ENCODE data around the gene UBL4B. TPM values are rescaled to one million over a fixed set of nuclear protein-coding genes. Genes with fewer than 3 reads are reported as not detected.

Gene UBL4B, protein sequence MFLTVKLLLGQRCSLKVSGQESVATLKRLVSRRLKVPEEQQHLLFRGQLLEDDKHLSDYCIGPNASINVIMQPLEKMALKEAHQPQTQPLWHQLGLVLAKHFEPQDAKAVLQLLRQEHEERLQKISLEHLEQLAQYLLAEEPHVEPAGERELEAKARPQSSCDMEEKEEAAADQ
- not detected in 5 replicates for total RNA-seq (2022; extraction: Qiagen RNA extraction)

DNA sequence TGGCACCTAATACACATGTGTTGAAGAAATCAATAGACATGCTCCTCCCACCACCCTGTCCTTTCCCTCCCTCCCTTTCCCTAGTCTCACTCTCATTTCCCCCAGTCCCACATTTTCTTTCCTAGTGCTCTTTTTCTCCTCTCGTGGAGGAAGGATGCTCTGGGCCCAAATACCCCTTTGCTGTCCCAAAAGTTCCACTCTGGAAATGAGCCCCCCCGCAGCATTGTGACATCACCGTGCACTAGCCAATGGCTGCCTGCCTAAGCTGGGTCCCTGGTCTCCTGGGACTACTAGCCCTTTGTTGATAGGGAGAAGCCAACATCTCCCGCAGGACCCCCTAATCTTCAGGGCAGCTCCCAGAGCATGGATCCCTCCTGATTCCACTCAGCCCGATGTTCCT, at the start of gene UBL4B:
UBL4B (plus strand) TSS at position 301 of the 400 bp plus-strand sequence; CDS start at position 393, 92 bp downstream.

DNA sequence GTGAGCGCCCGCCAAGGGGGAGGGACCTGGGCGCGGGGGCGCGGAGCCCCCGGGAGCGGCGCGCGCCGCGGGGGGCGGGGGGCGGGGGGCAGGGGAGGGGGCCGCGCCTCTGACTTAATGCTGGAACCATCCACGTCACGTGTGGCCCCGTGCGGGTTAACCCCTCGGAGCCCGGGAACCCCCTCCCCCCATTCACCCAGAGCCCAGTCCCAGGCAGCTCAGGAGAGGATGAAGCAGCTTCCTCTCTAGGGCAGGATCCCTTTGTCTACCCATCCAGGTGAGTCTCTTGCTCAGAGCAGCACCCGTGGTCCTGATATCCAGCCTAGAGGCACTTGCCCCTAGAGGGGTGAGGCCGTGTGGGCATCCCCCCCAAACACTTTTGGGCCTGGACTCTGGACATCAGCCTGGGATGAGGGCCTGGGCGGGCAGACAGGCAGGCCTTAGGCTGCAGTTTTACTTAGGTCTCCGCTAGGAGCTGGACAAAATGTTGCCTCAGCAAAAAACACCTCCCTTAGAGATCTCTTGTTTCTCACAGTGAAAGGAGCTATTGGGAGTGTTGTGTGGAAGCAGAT, 41.5 kb upstream of the UBL4B start, which contains the start of gene ALX3:
ALX3 (minus strand) TSS at position 2 of the 572 bp plus-strand sequence. CDS start 60 bp downstream, outside the sequence.

DNA sequence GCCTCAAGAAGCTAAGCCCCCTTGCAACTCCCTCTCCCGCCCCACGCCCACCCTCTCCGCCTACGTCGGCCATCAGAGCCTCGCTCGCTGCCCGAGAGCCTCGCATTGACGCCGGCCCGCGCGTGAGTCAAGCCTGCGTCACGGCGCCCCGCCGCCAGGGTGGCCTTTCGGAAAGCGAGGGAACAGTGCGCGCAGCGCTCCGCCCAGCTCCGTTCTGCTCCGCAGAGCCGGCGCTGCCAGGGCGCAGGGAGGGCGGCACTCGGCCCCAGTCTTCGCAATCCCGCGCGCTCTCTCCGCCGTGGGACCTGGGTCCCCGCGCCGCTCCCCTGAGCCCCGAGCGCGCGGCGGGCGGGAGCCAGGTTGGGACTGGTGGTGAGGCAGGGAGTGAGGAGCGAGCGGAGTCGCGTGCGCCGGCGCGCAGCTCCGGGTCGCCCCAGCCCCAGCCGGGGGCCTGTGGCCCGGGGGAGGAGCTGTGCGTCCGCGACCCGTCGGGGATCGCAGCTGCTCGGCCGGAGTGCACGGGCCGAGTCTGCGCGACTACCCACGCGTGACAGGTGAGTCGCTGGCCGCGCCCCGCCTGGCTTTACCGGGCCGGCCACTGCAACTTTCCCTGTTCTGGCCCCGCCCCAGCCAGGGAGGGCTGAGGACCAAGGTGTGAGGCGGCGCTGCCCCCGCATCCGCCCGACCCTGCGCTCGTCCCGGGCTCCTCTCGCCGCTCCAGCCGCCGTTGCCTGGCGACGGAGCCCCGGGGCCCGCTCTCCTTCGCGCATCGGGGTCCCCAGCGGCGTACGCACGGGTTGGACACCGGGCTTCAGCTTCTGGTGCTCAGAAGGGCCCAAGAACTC, 38.3 kb downstream of the UBL4B start, which contains the start of gene SLC6A17:
SLC6A17 (plus strand) TSS at position 165 of the 845 bp plus-strand sequence. CDS start 16,436 bp downstream, outside the sequence.

Other genes with a start within 250 kb of the UBL4B start
- gene CSF1, start 201.6 kb upstream of the UBL4B start, total RNA-seq (2022; extraction: Qiagen RNA extraction) = 16.7 to 17.9 TPM (median 17.0 TPM) in 5 replicates
- 43.6 to 52.5 TPM (median 51.6 TPM) in 5 replicates for gene AHCYL1, start 127.7 kb upstream of the UBL4B start, total RNA-seq (2022; extraction: Qiagen RNA extraction)
- gene STRIP1, start 77.8 kb upstream of the UBL4B start, total RNA-seq (2022; extraction: Qiagen RNA extraction) = 11.4 to 13.0 TPM (median 12.5 TPM) in 5 replicates
- not detected in 5 replicates for gene ALX3, start 41.8 kb upstream of the UBL4B start, total RNA-seq (2022; extraction: Qiagen RNA extraction)
- 4.7 to 6.0 TPM (median 5.2 TPM) in 5 replicates for gene SLC6A17, start 38.1 kb downstream of the UBL4B start, total RNA-seq (2022; extraction: Qiagen RNA extraction)
- 3.0 to 3.9 TPM (median 3.8 TPM) in 5 replicates for gene KCNC4, start 97.9 kb downstream of the UBL4B start, total RNA-seq (2022; extraction: Qiagen RNA extraction)
- 7.2 to 9.1 TPM (median 8.1 TPM) in 5 replicates for gene RBM15, start 226.9 kb downstream of the UBL4B start, total RNA-seq (2022; extraction: Qiagen RNA extraction)